ENCODE data around the gene CRYAA.
"Not testable (repeated sequence)": the region's sequence is repeated elsewhere in the genome, so short reads cannot be mapped to it uniquely, and the experiment has no call there.

Gene CRYAA, protein sequence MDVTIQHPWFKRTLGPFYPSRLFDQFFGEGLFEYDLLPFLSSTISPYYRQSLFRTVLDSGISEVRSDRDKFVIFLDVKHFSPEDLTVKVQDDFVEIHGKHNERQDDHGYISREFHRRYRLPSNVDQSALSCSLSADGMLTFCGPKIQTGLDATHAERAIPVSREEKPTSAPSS

DNA sequence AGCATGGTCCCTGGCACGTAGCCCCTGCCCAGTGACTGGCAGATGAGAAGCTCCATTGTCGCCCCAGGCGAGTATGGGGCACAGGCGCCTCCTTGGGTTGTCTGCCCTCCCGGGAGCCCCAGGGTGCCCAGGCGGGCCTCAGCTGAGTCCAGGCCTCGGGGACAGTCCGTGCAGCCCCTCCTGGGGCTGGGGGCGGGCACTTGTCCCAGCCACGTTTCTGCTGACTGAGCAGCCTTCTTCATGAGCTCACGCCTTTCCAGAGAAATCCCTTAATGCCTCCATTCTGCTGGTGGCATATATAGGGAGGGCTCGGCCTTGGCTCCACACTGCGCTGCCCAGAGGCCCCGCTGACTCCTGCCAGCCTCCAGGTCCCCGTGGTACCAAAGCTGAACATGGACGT, at the start of gene CRYAA:
CRYAA (plus strand) TSS at position 301 of the 400 bp plus-strand sequence; CDS start at position 393, 92 bp downstream.
- not testable (repeated sequence) for DNase-seq

DNA sequence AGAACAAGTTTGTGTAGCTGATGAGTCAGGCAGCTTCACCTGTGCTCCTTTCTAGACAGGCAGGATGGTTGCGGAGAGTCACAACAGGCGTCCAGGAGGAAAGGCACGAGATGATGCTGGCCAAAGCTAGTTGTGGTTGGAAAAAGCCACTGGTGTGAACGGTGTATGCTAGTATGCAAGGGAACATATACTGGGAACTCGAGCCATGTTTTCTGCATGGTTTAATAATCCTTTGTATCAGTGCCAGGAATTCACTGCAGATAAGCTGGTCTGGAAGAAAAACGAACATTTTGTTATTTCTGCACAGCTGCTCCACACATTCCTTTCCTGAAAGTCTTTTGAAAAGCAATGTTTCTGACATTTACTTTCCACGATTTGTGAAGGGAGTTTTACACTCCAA, 38.7 kb upstream of the CRYAA start:
- DNase-seq = not testable (repeated sequence)

DNA sequence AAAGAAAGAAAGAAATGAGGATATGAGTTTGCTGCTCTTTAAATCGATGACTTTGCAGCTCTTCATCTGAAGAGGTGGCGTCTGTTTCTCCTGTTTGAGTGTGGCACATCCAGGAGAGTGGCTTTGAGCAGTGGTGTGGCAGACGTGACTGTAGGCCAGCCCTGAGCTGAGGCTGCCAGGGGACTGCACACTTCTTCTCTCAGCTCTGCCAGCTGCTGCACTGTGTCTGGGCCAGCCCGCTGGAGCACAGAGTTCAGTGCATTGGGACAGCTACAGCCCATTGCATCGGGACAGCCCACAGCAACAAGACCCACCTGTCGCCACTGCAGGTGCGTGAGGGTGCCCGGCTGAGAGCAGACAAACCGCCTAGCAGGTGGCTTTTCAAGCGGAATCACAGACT, 34.3 kb upstream of the CRYAA start:
- DNase-seq = not testable (repeated sequence)

DNA sequence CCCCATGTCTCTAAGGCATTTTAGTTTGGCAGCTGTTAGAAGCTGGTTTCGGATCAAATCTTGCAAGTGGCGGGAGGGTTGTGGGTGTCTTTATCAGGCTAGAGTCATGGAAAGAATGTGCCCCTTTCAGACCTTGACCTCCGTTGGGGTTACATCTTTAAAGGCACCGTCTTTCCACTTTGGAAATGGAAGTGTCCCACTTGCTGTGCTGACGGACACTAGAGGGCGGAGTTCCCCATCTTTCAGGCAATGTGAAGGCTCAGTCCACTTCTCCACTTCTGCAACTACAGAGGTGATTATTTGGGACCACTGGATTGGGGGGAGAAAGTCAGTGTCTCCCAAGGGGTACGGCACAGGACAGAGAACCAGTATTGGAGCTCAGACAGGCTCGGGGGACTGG, 29.9 kb upstream of the CRYAA start:
- not testable (repeated sequence) for DNase-seq

DNA sequence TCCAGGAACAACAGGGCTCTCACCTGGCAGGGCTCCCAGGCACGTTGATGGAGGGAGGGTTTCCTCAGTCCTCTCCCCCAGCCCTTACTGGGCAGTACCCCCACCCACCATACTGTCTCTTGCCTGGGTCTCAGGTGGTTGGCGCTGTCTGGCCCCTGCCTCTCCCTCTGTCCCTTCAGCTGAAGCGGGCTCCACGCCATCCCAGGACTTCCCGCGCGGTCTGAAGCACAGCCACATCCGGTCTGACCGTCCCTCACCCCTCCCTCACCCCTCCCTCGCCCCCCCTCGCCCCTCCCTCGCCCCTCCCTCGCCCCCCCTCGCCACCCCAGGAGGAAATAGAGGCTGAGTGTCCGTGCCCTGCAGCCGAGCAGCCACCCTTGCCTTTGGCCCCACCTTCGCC, 27.4 kb upstream of the CRYAA start:
- DNase-seq = not testable (repeated sequence)

DNA sequence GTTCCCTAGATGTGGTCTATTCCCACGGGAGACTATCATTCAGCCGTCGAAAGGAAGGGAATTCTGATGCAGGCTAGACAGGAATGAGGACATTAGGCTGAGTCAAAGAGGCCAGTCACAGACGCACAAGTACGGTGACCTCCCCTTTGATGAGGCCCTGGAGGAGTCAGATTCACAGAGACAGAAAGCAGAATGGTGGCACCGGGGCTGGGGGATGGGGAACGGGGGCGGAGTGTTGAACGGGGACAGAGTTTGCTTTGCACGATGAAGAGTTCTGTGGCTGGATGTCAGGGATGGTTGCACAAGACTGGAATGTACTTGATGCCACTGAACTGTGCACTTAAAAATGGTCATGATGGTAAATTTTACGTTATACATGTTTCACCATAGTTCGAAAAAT, 22.2 kb upstream of the CRYAA start:
- DNase-seq = not testable (repeated sequence)

DNA sequence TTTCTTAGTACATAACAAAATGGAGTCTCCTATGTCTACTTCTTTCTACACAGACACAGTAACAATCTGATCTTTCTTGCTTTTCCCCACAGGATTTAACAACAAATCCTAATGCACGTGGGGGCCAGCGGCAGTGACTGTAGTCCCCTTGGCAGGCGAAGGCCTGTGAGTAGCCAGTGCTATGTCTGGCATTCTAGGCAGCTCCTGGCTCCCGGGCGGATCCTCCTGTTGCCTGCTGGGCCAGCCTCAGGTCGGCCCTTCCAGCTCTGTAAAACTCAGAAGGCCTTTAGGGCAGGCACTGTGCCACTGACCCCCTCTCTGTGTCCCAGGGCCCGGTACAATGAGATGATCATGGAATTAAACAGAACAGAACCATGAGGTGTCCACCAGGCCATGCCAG, 20.8 kb upstream of the CRYAA start:
- DNase-seq = not testable (repeated sequence)

DNA sequence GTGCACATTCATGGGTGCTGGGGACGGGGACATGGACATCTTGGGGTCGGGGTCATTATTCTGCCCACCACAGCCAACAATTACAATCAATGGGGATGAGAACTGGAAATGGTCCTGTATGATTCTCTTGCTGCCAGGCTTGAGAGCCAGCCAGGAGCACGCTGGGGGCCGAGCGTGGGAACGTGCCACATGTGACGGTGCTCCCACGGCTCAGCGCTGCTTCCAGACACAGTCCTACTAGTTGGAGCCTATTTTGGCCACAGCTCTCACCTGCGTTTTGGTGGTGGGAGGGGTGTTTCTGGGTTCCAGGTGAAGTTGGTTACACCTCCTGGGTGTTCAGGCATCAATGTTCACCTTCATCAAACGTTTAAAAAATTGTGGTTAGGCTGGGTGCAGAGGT, 19.5 kb upstream of the CRYAA start:
- DNase-seq = not testable (repeated sequence)

DNA sequence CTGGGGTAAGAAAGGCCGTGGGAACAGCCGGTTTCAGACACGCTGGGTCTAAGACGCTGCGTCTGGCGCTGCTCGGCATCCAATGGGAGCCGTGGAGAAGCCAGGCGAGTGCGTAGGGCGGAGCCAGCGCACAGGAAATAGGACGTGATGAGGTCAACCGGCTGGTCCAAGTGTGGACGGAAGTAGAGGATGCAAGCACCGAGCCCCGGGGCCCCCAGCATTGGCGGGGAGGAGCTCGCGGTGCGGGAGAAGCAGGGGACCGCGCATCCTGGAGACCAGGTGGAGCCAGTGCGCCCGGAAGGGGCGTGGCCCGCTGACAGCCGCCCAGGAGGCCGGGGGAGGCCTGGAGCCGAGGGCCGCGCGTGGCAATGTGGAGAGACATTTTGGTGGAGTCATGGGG, 15.2 kb upstream of the CRYAA start:
- not testable (repeated sequence) for DNase-seq

DNA sequence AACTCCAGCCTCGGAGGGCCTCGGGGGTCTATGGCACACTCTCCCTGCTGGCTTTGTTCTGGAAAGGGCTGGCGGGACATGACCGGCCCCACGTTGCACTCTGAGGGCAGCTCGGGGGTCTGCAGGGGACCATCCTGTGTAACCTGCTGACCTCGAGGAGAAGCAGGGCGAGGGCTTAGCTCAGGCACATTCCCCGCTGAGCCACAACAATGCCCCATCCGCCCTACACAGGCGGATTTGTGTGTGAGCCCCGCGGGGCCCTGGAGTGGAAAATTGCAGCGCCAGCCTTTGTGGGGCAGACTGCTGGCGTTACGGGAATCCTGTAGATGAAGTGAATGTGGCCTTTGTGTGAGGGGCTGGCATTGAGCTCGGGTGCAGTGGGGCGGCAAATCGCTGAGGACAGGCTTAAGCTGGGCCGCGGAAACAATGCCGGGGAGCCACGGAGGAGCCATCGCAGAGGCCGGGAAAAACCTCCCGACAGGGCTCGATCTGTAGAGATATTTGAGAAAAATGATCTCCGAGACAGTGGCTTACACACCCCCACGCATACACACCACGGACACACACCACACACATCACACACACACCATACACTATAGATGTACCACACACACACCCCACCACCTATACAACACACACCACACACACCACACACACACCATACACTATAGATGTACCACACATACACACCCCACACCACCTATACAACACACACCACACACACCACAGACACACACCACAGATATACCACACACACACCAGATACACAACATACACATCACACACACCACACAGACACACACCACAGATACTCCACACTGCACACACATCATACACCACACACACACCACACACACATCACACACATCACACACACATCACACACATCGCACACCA, 9.3 kb upstream of the CRYAA start:
- not testable (repeated sequence) for DNase-seq

DNA sequence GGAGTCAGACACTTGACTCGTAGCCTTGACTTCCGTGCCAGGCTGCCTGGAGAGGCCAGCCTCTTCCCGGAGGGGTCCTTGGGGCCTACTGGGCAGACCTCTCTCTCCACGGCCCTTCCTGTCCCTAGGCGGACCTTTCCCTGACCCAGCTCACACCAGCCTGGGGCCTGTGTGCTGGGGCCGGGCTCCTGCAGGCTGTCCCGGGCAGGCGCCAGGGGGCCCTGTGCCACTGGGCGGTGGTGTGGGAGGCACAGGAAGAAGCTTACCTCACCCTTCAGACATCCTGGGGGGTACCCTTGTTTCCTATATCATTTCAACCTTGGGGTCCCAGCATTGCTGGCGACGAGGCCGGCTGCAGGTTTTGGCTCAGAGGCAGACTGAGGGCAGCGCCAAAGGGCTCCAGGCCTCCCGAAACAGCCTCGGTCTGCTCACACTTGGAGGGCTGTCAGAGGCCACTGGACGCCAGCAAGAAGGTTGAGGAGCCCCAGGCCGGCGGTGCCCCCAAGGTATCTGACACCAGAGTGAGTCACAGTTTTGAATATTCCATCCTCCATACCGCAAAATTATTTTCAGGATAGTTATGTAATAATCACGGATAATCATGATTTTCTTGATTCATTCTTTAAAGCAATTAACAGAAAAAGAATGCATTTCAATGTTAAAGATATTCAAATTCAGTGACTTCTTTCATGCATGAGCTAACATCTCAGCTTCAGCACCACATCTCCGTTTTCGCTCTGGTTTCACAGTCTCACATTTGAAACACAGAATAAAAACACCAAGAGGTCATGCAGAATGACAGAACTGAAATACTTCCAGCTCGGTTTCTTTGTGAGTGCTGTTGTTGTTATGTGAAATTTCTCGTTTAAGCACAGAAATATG, 6.7 kb upstream of the CRYAA start:
- DNase-seq = not testable (repeated sequence)

DNA sequence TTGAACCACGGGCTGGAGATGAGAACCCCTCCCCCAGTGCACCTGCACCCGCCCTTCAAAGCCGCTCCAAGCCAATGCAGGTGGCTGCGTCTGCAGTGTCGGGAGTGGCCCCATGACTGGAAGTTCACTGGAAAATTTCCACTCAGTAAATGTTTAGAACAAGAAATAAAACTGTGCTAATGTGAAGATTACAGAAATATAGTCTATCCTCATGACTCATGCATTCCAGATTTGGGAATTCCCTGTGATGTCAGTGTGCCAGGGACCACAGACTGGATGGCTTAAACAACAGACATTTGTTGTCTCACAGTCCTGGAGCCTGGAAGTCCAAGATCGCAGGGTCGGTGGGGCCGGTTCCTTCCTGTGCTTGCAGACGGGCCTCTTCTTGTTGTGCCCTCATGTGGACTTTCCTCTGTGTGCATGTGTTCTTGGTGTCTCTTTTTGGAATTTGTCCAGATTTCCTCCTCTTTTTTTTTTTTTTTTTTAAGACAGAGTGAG, 6.1 kb upstream of the CRYAA start:
- DNase-seq = not testable (repeated sequence)

DNA sequence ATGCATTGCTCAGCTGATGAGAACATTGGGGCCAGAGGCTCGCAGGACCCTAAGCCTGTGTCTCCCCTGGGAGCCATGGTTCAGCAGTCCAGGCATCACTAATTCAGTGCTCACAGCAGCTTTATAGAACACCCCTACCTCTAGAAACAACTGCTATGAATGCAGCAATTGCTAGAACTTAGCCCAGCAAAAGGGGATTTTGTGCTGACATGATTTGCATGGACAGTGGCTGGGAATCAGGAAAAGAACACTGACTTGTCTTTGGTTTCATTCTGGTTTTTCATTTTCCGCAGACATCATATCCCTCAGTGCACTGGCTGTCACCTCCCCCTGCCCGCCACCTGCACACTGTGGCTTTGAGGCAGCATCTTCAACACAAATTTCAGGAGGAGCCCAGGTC, 4.0 kb upstream of the CRYAA start:
- DNase-seq = not testable (repeated sequence)

DNA sequence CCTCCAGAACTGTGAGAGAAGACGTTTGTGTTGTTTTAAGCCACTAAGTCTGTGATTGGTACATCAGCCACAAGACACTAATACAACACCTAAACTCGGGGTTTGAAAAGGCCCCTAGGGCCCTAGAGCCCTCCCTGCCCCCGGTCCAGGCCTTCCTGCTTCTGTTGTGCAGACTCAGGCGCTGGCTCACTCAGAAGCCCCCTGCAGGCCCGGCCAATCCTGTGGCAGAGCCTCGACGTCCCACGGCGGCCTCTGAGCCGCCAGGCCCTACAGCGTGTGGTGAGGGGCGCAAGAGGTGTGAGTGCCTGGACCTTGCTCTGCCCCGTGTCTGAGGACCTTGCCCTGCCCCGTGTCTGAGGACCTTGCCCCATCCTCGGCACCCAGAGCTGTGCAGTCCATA, 3.1 kb upstream of the CRYAA start:
- DNase-seq = not testable (repeated sequence)

DNA sequence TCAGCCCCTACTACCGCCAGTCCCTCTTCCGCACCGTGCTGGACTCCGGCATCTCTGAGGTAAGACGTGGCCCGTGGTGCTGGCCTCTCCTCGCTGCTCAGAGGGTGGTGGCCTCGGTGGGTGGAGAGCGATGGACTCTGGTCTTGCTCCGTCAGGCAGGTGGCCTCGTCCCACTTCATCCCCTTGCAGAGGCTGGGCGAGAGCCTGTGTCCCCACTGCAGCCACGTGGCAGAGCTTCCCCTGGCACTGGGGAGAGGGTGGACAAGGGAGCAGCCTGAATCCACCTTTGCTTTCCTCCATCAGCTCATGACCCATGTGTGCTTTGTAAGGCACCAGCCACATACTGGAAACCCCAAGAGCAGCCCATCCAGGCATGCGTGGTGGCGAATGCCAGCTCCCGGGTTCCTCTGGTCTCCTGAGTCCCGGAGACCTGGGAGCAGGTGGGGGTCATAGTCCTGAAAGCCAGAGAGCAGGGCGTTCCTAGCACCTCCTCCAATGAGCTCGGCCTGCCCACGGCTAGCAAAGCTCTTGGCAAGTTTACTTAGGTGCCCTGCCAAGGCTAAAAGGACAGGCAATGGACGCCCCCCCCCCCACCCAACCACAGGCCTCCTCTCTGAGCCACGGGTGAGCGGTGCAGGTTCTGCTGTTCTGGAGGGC, 550 bp downstream of the CRYAA start:
- not testable (repeated sequence) for DNase-seq

DNA sequence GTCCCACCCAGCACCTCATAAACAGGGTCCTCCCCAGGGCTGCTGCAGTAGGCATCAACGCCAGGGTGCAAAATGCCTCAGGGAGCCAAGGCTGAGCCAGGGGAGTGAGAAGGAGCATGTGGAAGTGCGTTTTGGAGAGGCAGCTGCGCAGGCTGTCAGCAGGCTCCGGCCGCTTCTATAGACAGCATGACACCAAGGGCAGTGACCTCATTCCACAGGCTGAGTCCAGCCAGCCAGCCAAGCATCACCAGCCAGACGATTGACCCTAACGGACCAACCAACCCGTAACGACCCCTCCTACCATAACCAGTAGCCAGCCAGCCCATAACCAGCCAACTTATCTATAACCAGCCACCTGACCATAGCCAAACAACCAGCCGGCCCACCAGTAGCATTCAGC, 1.1 kb downstream of the CRYAA start:
- DNase-seq = not testable (repeated sequence)

DNA sequence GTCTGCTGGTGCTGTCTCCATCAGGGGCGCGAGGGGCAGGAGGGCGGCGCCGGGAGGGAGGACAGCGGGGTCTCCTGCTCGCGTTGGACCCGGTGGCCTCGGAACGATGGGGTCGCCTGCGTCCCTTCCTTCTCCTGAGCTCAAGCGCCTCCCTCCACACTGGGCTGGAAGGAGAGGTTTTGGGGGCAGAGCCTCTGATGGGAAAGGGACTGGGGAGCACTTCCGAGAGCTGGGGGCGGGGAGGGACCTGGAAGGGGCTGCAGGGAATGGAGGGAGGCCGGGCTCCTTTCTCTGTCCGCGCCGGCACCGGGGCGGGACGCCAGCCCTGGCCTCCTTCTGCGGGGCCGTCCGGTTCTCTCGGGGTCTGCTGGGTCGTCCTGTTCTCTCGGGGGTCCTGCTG, 4.0 kb downstream of the CRYAA start:
- DNase-seq = not testable (repeated sequence)

DNA sequence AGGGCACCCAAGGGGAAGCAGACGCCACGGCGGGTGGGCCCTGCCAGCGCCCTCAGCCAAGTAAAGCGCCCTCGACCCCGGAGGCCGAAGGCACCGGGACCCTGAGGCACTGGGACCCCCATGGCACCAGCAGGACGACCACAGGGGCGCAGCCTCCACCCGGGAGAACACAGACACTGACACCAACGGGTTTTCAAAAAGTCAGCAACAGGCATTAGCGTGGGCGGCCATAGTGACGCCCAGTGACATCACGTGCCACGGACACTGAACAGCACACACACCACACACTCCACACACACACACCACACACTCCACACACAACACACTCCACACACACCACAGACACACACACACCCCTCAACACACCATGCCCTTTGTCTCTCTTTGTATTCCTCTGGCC, 4.6 kb downstream of the CRYAA start:
- DNase-seq = not testable (repeated sequence)

DNA sequence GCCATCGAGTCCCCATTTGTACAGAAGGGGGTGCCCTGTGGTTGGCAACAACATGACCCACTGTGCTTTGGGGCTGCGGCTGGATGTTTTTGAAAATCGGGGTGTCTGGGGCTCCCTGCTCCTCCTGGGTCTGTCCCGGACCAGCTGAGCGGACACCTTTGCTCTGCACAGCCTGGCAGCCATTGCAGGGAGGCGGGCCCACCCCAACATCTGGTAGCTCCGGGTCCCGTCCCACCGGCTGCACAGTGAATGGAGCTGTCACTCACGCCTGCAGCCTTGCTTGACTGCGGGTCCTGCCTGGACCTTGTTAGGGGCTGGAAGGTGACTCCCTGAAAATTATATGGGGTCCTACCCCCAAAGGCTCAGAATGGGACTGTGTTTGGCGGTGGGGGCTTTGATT, 5.1 kb downstream of the CRYAA start:
- not testable (repeated sequence) for DNase-seq

DNA sequence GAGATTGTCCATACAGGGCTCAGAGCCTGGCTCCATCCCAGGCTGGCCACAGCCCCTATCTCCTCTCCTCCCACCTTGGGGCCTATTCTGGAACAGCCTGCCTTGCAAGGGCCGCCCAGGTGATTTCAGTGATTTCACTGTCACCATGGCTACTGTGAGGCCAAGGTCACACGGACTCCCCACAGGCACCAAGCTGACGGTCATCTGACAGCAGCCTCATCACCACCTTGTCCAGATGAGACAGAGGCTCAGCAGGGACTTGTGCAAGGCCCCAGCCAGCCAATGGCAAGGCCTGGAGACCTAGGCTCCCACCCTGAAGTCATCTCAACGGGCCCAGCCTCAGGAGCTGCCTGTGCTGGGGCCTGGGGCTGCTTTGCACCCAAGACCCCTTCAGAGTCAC, 6.2 kb downstream of the CRYAA start:
- DNase-seq = not testable (repeated sequence)

DNA sequence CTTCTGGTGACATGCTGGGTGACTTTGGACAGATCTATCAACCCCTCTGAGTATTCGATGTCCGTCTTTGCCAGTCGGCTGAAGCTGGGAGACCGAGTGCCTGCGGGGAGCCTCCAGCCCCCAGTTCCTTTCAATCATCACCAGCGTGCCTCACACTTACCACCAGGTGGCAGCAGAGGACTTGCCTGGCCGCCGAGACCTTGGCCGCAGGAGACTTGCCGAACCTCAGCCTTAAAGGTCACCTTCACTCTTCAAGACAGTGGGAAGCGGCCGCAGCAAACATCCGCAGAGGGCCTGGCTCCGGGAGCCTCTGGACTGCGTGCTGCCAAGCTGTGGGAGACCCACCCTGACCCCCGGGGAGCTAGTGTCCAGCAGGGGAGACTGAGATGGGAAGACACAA, 7.8 kb downstream of the CRYAA start:
- DNase-seq = not testable (repeated sequence)
